Measurements from ENCODE around the gene TMEM37.

DNA sequence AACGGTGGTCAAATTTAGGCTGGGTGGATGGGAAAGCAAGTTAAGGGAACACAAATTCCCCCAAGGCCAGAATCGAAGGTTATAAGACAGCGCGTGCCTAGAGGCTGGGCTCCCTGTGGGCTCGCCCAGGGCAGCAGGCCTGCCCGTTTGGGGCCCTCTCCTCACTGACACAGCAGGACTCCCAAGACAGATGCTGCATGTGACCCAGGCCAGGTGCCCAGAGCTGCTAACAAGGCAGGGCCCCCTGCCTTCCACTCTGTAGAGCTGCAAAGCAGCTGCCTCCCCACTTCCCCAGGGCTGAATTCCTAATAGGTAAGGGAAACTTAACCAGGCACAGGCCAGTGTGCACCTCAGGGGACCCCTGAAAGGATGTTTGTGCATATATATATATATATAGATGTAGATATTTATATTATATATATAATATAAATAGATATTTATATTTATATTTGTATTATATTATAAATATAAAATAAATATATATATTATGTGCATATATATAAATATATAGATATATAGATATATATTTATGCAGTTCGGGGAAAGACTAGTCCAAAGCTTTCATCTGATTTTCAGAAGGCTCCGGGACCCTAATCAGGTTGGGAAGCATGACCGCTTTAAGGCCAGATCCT lies 43.7 kb downstream of the TMEM37 start:
- TF ChIP-seq ZNF274 (IDR thresholded peaks at IDR 0.05; ENCODE audit: low read depth, low read length) (no peak), YY1 (IDR thresholded peaks at IDR 0.05; ENCODE audit: insufficient read depth, insufficient read length) (no peak), SUZ12 (IDR thresholded peaks at IDR 0.05; ENCODE audit: extremely low read depth, insufficient read depth, insufficient read length) (no peak)
